Endothelial cell of umbilical vein (primary cell): ENCODE results near the gene P3H1. TPM values are rescaled to one million over a fixed set of nuclear protein-coding genes. Genes with fewer than 3 reads are reported as not detected.
"Not testable (repeated sequence)": the region's sequence is repeated elsewhere in the genome, so short reads cannot be mapped to it uniquely, and the experiment has no call there.

Experiments used
- BruUV-seq: library from RNA; stranded (reverse); fragments of 400-500 nt; replicated peaks from 2 replicates; lab custom pipeline; 2021; lab: Mats Ljungman, UMichigan
- CTCF ChIA-PET: fragments of 300-600, 350-600 bp; sonication (Branson Sonifier 250); formaldehyde crosslinking; loops from one replicate; lab custom pipeline; 2021; ENCODE audit warnings: antibody characterized with exemption, inconsistent platforms; lab: Charles Lee
- POLR2A ChIA-PET: fragments of 300-600, 350-600 bp; sonication (Branson Sonifier 250); formaldehyde crosslinking; loops from one replicate; lab custom pipeline; 2021; ENCODE audit warnings: antibody characterized with exemption, inconsistent platforms; lab: Charles Lee
- DNase-seq: peaks from one replicate; pipeline ENCODE4 v3.0.0-alpha.2; 2011; ENCODE audit warnings: low read depth, low spot score
- FAIRE-seq: peaks from 2 replicates; lab custom pipeline; 2011; peaks lifted over from hg19 to GRCh38; lab: Jason Lieb, UNC
- H2AFZ ChIP-seq: 2 replicates; pipeline ENCODE4 v1.6.0; 2012; ENCODE audit warnings: low read depth, low read length, control low read depth, inconsistent platforms
- H3K27ac ChIP-seq: 2 replicates; pipeline ENCODE4 v1.5.1; 2011; ENCODE audit warnings: low read depth, mild to moderate bottlenecking, control low read depth, low read length, moderate library complexity; ENCODE audit not compliant: insufficient read depth
- H3K27me3 ChIP-seq, 2 experiments: 2 replicates each; pipeline versions ENCODE4 v1.6.0 to v1.6.1; 2011; ENCODE audit warnings: low read length in 2 of 2, mixed read lengths in 1 of 2; ENCODE audit not compliant: control insufficient read depth in 2 of 2, insufficient read depth in 2 of 2
- H3K36me3 ChIP-seq, 2 experiments: 2 replicates in 1 of 2; 3 replicates in 1 of 2; pipeline ENCODE4 v1.5.1; 2011; ENCODE audit warnings: low read length in 2 of 2, mild to moderate bottlenecking in 1 of 2, moderate library complexity in 1 of 2; ENCODE audit not compliant: control insufficient read depth in 2 of 2, insufficient read depth in 2 of 2; ENCODE audit errors: extremely low read depth in 1 of 2
- H3K4me1 ChIP-seq: 3 replicates; pipeline ENCODE4 v1.5.1; 2011; ENCODE audit warnings: mild to moderate bottlenecking, low read length; ENCODE audit not compliant: control insufficient read depth, insufficient read depth; ENCODE audit errors: extremely low read depth
- H3K4me2 ChIP-seq: 2 replicates; pipeline ENCODE4 v1.6.1; 2011; ENCODE audit warnings: low read length, control low read depth, mixed read lengths; ENCODE audit not compliant: insufficient read depth
- H3K4me3 ChIP-seq, 3 experiments: fragments of 200-600 bp in 1 of 3; sonication (generic), shearing (Covaris generic) in 1 of 3; replicated peaks in 1 of 3; 2 replicates each; pipeline ENCODE4 v1.5.1; 2011 to 2016; ENCODE audit warnings: control low read depth in 3 of 3, low read length in 3 of 3, mild to moderate bottlenecking in 2 of 3, inconsistent platforms in 1 of 3, low read depth in 1 of 3, moderate library complexity in 1 of 3; ENCODE audit not compliant: insufficient read depth in 1 of 3
- H3K79me2 ChIP-seq: 2 replicates; pipeline ENCODE4 v1.6.0; 2012; ENCODE audit warnings: low read length, inconsistent platforms; ENCODE audit not compliant: control insufficient read depth, insufficient read depth
- H3K9ac ChIP-seq: replicated peaks from 2 replicates; pipeline ENCODE3; 2011; ENCODE audit warnings: low read length, control low read depth; ENCODE audit not compliant: insufficient read depth; ENCODE audit errors: extremely low read depth
- H3K9me1 ChIP-seq: replicated peaks from 3 replicates; pipeline ENCODE4 v1.6.0; 2011; ENCODE audit warnings: mild to moderate bottlenecking, low read length; ENCODE audit not compliant: control insufficient read depth, insufficient read depth; ENCODE audit errors: extremely low read depth
- H3K9me3 ChIP-seq: replicated peaks from 2 replicates; pipeline ENCODE4 v1.5.1; 2012; ENCODE audit warnings: low read length, inconsistent platforms; ENCODE audit not compliant: control insufficient read depth, insufficient read depth
- H4K20me1 ChIP-seq: replicated peaks from 2 replicates; pipeline ENCODE3; 2011; ENCODE audit warnings: mild to moderate bottlenecking, low read length; ENCODE audit not compliant: control insufficient read depth, insufficient read depth; ENCODE audit errors: extremely low read depth
- CTCF ChIP-seq, 2 donors: IDR thresholded peaks; 1 replicate in 1 of 2; 2 replicates in 1 of 2; pipeline ENCODE4 v1.5.1; 2011; ENCODE audit warnings: low read length in 2 of 2, mild to moderate bottlenecking in 2 of 2, moderate library complexity in 2 of 2, control low read depth in 1 of 2, inconsistent platforms in 1 of 2, low read depth in 1 of 2; ENCODE audit not compliant: insufficient read depth in 1 of 2; ENCODE audit errors: extremely low read depth in 1 of 2
- EZH2 ChIP-seq: IDR thresholded peaks from 2 replicates; pipeline ENCODE4 v1.6.1; 2012; ENCODE audit warnings: borderline replicate concordance, low read depth, mild to moderate bottlenecking, moderate library complexity, low read length, inconsistent platforms; ENCODE audit not compliant: severe bottlenecking
- FOS ChIP-seq: IDR thresholded peaks from 2 replicates; pipeline ENCODE4 v1.6.1; 2011; ENCODE audit warnings: mild to moderate bottlenecking, low read length, moderate library complexity, borderline replicate concordance; ENCODE audit not compliant: insufficient read depth
- GATA2 ChIP-seq: IDR thresholded peaks from 2 replicates; pipeline ENCODE4 v1.7.0; 2011; ENCODE audit warnings: low read depth, mild to moderate bottlenecking, moderate library complexity, mixed read lengths, low read length; ENCODE audit not compliant: insufficient read length, insufficient read depth
- JUN ChIP-seq: IDR thresholded peaks from 2 replicates; pipeline ENCODE4 v1.6.1; 2011; ENCODE audit warnings: borderline replicate concordance, low read depth; ENCODE audit not compliant: insufficient read length, insufficient read depth
- MAX ChIP-seq: IDR thresholded peaks from 2 replicates; pipeline ENCODE4 v1.6.1; 2011; ENCODE audit not compliant: insufficient read depth, insufficient read length
- MYC ChIP-seq: IDR thresholded peaks from one replicate; pipeline ENCODE4 v1.6.1; 2011; ENCODE audit warnings: mild to moderate bottlenecking, low read depth, low read length
- POLR2A ChIP-seq: IDR thresholded peaks from 2 replicates; pipeline ENCODE4 v1.6.1; 2012; ENCODE audit warnings: low read depth, mild to moderate bottlenecking, control low read depth, low read length
- POLR2AphosphoS5 ChIP-seq: IDR thresholded peaks from 2 replicates; pipeline ENCODE4 v1.6.1; 2012; ENCODE audit warnings: low read depth, mild to moderate bottlenecking, control low read depth, low read length, moderate library complexity; ENCODE audit not compliant: insufficient read depth
- dilution Hi-C: fragments of 300-500 bp; cut with MboI; formaldehyde crosslinking; loops from one replicate; pipeline ENCODE4 v1.15.0; 2019; ENCODE audit warnings: low sequenced_read_pairs; ENCODE audit not compliant: extremely low pct_ligation_motif_present
- intact Hi-C: fragments of 100-400 bp; cut with micrococcal nuclease; formaldehyde crosslinking; loops from one replicate; pipeline ENCODE4 v1.10.0; 2022
- polyA plus RNA-seq, 4 experiments: library from polyadenylated mRNA; depleted of rRNA in 3 of 4; stranded (reverse) in 3 of 4; unstranded in 1 of 4; fragments of >200 nt; gene quantifications; 2 replicates each; pipeline versions ENCODE4 v1.2.1 to v1.2.3, GENCODE V29; 2011 to 2012; ENCODE audit warnings: missing spikeins in 1 of 4
- total RNA-seq: library from RNA; stranded (reverse); gene quantifications from 2 replicates; pipeline ENCODE4 v1.2.3, GENCODE V29; 2021

P3H1 gene
- total and polyA plus RNA-seq, 2 donors (not counting 3 experiments of a cell fraction or from before 2014, with no cell fraction given): 136 to 194 TPM

GRCh38 chr1:42751511-42752070 is 15.2 kb downstream of the P3H1 start:
- FAIRE-seq, H3K27me3 ChIP-seq, H3K9me3 ChIP-seq, H3K9me1 ChIP-seq, intact Hi-C loops, dilution Hi-C loops, BruUV-seq, H2AFZ ChIP-seq, H3K79me2 ChIP-seq, H3K4me1 ChIP-seq, H3K27ac ChIP-seq, CTCF ChIA-PET, H3K4me2 ChIP-seq, H3K4me3 ChIP-seq, H4K20me1 ChIP-seq, H3K9ac ChIP-seq, DNase-seq, POLR2A ChIA-PET: not testable (repeated sequence)
- peaks cover 30 to 70% of the 10 kb centered on the region in 2 experiments for H3K36me3 ChIP-seq

- H2AFZ ChIP-seq: no peak overlapping the region
- H3K4me2 ChIP-seq: no peak overlapping the region
- H3K27me3 ChIP-seq: no peaks in the 10 kb centered on the region
- ChIA-PET POLR2A (no interaction called here), CTCF (interaction anchor here (1.1 to 3.0 kb wide), 2 partner anchors 16 to 172 kb away, joined by 3 to 18 read pairs; no protein-coding TSS in a partner anchor)
- TF ChIP-seq CTCF (IDR thresholded peaks at IDR 0.05; ENCODE audit: extremely low read depth in 1 of 2, insufficient read depth in 1 of 2, low read depth in 1 of 2, low read length in 2 of 2) (no peak), MYC (no peak), POLR2AphosphoS5 (no peak), MAX (no peak), GATA2 (no peak), JUN (no peak), EZH2 (no peak), FOS (no peak), POLR2A (no peak)
- no peaks in the 10 kb centered on the region for H3K4me1 ChIP-seq
- H3K36me3 ChIP-seq: peaks cover 17 to 62% of the 10 kb centered on the region in 2 experiments
- H3K9me1 ChIP-seq: no peaks in the 10 kb centered on the region
- intact Hi-C loops: no loop called here
- no peak overlapping the region for H3K9ac ChIP-seq
- H3K27ac ChIP-seq: no peak overlapping the region
- no peaks in the 10 kb centered on the region for H3K79me2 ChIP-seq
- H3K4me3 ChIP-seq: no peak overlapping the region
- FAIRE-seq: no peak
- BruUV-seq: no TSS peak
- DNase-seq: no peak
- H4K20me1 ChIP-seq: no peaks in the 10 kb centered on the region
- dilution Hi-C loops: no loop called here
- no peaks in the 10 kb centered on the region for H3K9me3 ChIP-seq
Observed at GRCh38 chr1:42750041-42750440, 16.8 kb downstream of the P3H1 start.
